HG03565 (cell line): ENCODE results near the gene BFSP2.
"Not testable (repeated sequence)": the region's sequence is repeated elsewhere in the genome, so short reads cannot be mapped to it uniquely, and the experiment has no call there.

Experiments used
- ATAC-seq: cut with Tn5 transposase; IDR thresholded peaks from one replicate; pipeline ENCODE4 v1.9.1; 2021; ENCODE audit warnings: mild to moderate bottlenecking, moderate library complexity; ENCODE audit not compliant: unreplicated experiment

Gene BFSP2

GRCh38 chr3:133477487-133477886 lies 77.6 kb downstream of the BFSP2 start:
- ATAC-seq, result peak; percentile 32

DNA sequence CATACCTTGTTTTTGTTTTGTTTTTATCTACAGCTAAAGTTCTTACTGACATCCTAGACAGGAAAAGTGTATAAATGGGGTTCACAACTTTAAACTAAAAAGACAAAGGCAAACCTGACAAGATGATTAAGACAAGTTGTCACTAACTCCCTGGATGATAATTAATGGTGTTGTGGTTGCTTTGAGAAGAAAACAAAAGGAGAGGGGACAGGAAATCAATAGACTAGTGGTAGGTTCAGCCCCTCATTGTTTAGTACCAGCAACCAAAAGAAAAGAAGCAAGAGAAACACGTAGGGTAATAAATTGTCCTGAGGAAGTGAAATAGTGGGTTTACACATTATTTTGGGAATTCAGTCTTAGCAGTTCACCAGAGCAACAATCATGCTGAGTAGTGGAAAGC lies 78.8 kb downstream of the BFSP2 start:
- ATAC-seq, result no peak

- ATAC-seq, result no peak
These were observed 79.5 kb downstream of the BFSP2 start for GRCh38 chr3:133479401-133479800.

- peak; percentile 38 for ATAC-seq
These were observed 80.2 kb downstream of the BFSP2 start for GRCh38 chr3:133479895-133480669.

DNA sequence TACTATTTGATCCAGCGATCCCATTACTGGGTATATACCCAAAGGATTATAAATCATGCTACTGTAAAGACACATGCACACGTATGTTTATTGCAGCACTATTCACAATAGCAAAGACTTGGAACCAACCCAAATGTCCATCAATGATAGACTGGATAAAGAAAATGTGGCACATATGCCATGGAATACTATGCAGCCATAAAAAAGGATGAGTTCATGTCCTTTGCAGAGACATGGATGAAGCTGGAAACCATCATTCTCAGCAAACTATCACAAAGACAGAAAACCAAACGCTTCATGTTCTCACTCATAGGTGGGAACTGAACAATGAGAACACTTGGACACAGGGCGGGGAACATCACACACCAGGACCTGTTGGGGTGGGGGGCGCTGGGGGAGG lies 82.6 kb downstream of the BFSP2 start:
- ATAC-seq, result not testable (repeated sequence)

- ATAC-seq, result no peak
These were observed 86.8 kb downstream of the BFSP2 start for GRCh38 chr3:133486658-133487057.

GRCh38 chr3:133487204-133487603 lies 87.3 kb downstream of the BFSP2 start:
- ATAC-seq, result no peak

DNA sequence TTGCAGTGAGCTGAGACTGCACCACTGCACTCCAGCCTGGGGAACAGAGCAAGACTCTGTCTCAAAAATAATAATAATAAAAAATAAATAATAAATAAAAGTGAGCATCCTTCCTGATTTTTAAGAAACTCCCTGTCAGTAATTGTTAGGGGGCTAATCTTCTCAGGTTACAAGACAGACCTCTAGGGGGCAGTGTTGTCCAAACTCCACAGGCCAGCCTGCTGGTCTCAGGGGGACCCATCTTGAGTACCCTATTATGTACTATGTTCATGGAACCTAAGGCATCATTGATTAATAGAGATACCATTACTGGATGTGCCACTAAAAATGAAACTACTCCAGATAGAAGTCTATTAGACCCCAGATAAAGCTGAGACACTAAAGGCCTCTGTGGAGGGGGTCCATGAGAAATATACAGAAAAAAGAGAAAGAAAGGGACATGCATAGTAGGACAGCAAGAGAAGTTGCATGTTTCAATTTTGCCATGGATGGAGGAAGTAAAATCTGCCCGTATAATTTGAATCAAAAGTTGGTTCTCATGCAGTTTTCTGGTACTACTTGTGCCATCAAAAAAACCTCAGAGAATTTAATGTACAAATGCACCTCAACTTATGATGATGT lies 88.2 kb downstream of the BFSP2 start:
- no peak for ATAC-seq

DNA sequence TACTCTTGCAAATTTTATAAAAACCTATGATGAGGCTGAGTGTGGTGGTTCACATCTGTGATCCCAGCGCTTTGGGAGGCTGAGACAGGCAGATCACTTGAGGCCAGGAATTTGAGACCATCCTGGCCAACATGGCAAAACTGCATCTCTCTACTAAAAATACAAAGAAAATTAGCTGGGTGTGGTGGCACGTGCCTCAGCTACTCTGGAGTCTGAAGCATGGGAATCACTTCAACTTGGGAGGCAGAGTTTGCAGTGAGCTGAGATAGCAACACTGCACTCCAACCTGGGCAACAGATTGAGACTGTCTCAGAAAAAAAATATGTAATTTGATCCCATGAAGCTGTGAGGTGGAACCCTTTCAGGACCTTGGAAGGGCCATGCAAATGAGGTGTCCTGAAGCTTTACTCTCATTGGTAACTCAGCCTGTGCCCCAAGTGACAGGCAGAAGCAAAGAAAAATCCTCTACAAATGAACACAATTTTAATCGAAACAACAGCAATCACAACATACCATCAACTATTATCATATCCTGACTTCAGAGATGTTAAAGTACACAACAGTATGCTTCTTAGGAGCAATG lies 89.0 kb downstream of the BFSP2 start:
- ATAC-seq, result no peak

DNA sequence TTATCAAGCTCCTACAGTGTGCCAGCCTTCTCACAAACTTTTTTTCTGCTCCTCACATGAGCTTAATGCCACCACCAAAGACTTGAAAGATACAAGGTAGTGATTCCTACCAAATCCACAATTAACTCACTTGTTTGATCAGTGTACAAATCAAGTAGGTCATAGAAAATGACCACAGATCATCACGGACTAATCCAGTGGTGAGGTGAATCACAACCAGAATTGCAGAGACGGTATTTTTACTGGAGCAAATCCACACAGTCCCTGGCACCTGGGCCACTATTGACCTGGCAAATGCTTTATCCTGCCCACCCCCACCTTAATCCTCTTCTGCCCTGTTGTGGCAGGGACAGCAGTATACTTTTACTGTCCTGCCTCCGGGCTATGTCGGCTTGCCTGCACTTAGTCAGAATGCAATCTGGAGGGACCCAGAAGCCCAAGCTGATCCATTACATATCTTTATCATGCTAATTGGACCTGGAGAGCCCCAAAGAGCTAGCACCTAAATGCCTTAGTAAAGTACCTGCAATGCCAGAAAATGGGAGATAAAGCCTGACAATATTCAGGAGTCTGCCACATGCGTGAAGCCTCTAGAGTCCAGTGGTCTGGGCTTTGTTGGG lies 89.7 kb downstream of the BFSP2 start:
- no peak for ATAC-seq

DNA sequence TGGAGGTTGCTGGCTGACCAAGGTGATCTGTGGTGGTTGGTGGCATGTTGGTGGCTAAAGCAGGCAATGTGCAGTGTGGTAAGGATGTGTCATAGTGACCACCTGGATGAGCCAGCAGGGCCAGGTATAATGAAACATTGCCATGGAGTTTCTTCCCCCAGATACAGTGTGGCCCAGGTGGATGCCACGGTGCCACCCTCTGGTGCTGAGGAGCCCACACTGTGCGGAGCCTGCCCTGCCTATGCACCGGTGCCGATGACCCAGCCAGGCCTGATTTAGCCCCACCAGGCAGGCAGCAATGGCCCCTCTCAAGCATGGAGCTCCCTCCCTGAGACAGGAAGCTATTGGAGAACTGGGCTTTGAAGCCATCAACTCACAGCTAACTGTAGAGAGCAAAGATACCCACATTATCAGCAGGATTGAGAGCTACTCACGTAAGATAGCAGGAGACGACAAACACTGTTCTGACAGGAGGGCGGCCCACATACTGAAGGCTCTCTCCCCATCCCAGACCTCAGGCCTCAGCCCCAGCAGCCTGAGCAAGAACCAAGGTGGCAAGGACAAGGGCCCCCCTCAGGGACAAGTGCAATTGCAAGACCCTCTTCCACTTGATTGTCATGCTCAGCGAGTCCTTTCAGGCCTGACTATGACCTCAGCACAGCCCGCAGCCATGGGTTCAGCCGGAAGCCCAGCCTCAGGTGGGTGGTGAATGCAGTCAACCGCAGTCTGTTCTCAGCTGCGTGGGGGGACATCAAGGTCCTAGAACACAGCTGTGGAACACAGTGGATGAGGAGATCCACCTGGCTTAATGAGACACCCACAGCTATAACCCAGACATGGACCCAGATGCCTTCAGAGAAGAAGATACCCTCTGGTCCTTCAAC lies 90.9 kb downstream of the BFSP2 start:
- peak; percentile 79 for ATAC-seq

- ATAC-seq, result peak; percentile 22
These were observed 91.7 kb downstream of the BFSP2 start for GRCh38 chr3:133491481-133492059.

- no peak for ATAC-seq
These were observed 92.4 kb downstream of the BFSP2 start for GRCh38 chr3:133492159-133492741.

- no peak for ATAC-seq
These were observed 94.6 kb downstream of the BFSP2 start for GRCh38 chr3:133494469-133494868.

DNA sequence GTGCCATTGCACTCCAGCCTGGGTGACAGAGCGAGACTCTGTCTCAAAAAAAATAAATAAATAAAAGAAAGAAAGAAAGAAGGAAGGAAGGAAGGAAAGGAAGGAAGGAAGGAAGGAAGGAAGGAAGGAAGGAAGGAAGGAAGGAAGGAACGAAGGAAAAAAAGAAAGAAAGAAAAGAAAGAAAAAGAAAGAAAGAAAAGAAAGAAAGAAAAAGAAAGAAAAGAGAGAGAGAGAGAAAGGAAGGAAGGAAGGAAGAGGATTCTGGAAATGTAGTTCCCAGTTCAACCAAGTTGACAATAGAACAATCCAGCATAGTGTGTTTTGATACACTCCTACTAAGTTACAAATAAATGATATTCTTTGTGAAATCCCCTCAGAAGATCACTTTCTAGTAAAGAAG lies 102.7 kb downstream of the BFSP2 start:
- ATAC-seq, result not testable (repeated sequence)

- ATAC-seq, result no peak
These were observed 103.6 kb downstream of the BFSP2 start for GRCh38 chr3:133503409-133503808.

DNA sequence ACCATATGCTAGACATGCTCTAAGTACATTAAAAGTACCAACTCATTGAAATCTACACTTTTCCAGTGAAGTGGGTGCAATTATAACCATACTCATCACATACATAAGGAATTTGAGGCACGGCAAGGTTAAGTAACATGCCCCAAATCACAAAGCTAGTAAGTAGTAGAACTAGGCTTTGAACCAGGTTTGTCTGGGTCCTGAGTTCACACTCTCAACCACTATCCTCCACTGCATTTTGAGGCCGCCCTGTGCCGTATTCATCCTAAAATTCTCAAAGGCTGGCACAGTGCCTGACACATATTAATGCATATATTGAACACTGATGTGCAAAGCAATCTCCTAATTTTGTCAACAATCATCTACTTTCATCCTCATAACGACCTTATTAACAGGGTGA lies 104.9 kb downstream of the BFSP2 start:
- ATAC-seq, result no peak

GRCh38 chr3:133505813-133506212 lies 106.0 kb downstream of the BFSP2 start:
- peak; percentile 20 for ATAC-seq

DNA sequence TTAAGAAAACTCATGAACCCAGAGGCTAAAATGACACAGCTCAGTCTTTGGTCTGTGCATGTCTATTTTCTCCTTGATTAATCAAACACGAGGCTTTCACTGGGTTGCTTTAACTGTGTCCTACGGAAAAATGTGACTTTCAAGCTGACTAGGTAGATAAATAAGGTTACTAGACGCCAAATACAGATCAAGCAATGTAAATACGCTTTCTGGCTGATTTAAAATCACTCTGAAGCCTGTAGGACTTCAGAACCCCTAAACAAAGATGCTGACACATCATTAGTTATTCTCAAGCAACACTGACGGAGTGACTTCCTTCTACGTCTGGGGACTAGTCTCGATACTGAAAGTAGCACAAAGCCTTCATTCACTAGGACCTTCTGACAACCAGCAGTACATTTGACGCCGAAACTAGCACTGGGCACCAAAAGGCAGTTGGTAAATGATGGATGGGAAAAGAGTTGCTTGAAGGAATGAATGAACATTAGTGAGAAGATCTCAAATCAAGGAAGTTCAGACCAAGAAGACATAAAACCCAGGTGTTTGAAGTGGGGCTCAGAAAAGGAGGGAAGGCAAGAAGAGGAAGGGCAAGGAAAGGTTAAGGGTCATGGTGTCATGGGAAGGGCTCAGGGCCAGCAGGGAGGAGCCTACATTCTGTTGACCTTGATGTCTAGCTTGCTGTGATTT lies 106.5 kb downstream of the BFSP2 start:
- ATAC-seq, result peak; percentile 96
